ENCODE data around the gene GAS2. TPM values are rescaled to one million over a fixed set of nuclear protein-coding genes. Genes with fewer than 3 reads are reported as not detected.
A peak's percentile ranks its signal among the peaks of the same experiment; 100 is the strongest.
"Not testable (repeated sequence)": the region's sequence is repeated elsewhere in the genome, so short reads cannot be mapped to it uniquely, and the experiment has no call there.

Gene GAS2
- polyA plus RNA-seq, 2 donors: 0.43 to 0.46 TPM

- no peaks in the 10 kb centered on the region for H3K36me3 ChIP-seq (ENCODE audit: control insufficient read depth in 2 of 2, insufficient read depth in 2 of 2, low read length in 1 of 2)
- H3K27me3 ChIP-seq (ENCODE audit: control insufficient read depth in 1 of 2, insufficient read depth in 2 of 2, low read length in 2 of 2): no peaks in the 10 kb centered on the region
- WGBS, 2 donors: 92% methylated on average over 2 of the region's 2 CpGs
These were observed 25.5 kb upstream of the GAS2 start for GRCh38 chr11:22640862-22641261.

GRCh38 chr11:22641559-22641958 lies 24.9 kb upstream of the GAS2 start:
- Histone ChIP-seq H3K27me3 (ENCODE audit: control insufficient read depth in 1 of 2, insufficient read depth in 2 of 2, low read length in 2 of 2) (no peaks in the 10 kb centered on the region), H3K36me3 (ENCODE audit: control insufficient read depth in 2 of 2, insufficient read depth in 2 of 2, low read length in 1 of 2) (no peaks in the 10 kb centered on the region), H3K27ac (ENCODE audit: low read depth in 2 of 2, low read length in 1 of 2) (no peak overlapping the region), H3K4me1 (ENCODE audit: control insufficient read depth in 2 of 2, insufficient read depth in 2 of 2, low read length in 1 of 2) (no peaks in the 10 kb centered on the region), H3K4me3 (ENCODE audit: low read depth in 1 of 2, low read length in 2 of 2) (no peak overlapping the region), H3K9me3 (ENCODE audit: control insufficient read depth in 2 of 2, insufficient read depth in 1 of 2, low read depth in 1 of 2, low read length in 1 of 2) (no peaks in the 10 kb centered on the region)

More at GRCh38 chr11:22640862-22641261, 25.5 kb upstream of the GAS2 start:
- H3K4me1 ChIP-seq (ENCODE audit: control insufficient read depth in 2 of 2, insufficient read depth in 2 of 2, low read length in 1 of 2): no peaks in the 10 kb centered on the region
- no peaks in the 10 kb centered on the region for H3K9me3 ChIP-seq (ENCODE audit: control insufficient read depth in 2 of 2, insufficient read depth in 1 of 2, low read depth in 1 of 2, low read length in 1 of 2)
- no peak overlapping the region for H3K27ac ChIP-seq (ENCODE audit: low read depth in 2 of 2, low read length in 1 of 2)
- H3K4me3 ChIP-seq (ENCODE audit: low read depth in 1 of 2, low read length in 2 of 2): no peak overlapping the region

GRCh38 chr11:22652346-22652745 lies 14.1 kb upstream of the GAS2 start:
- H3K9me3 ChIP-seq (ENCODE audit: control insufficient read depth in 2 of 2, insufficient read depth in 1 of 2, low read depth in 1 of 2, low read length in 1 of 2); H3K36me3 ChIP-seq (ENCODE audit: control insufficient read depth in 2 of 2, insufficient read depth in 2 of 2, low read length in 1 of 2); H3K27ac ChIP-seq (ENCODE audit: low read depth in 2 of 2, low read length in 1 of 2); H3K4me1 ChIP-seq (ENCODE audit: control insufficient read depth in 2 of 2, insufficient read depth in 2 of 2, low read length in 1 of 2); H3K4me3 ChIP-seq (ENCODE audit: low read depth in 1 of 2, low read length in 2 of 2); H3K27me3 ChIP-seq (ENCODE audit: control insufficient read depth in 1 of 2, insufficient read depth in 2 of 2, low read length in 2 of 2): not testable (repeated sequence)
- WGBS, 2 donors: 78 to 80% methylated on average over 14 to 15 of the region's 15 CpGs

DNA sequence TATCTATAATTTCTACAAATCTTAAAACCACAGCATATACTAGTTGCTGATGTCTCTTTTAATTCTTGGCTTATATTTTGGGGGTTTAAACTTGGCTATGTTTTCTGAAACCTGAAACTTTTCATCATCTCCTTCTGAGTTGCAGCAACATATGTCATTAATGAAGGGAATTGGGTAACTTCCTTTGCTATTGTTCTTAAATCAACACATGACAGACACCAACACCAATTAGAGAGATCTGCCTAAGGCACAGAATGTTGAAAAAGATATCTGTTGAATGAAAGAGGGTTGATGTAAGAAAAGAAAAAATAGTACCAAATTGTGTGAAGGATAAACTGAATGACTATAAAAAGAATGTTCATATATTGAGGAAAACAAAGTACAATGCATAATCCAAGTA lies 10.3 kb upstream of the GAS2 start:
- Histone ChIP-seq H3K36me3 (ENCODE audit: control insufficient read depth in 2 of 2, insufficient read depth in 2 of 2, low read length in 1 of 2) (no peaks in the 10 kb centered on the region), H3K27ac (ENCODE audit: low read depth in 2 of 2, low read length in 1 of 2) (no peak overlapping the region), H3K27me3 (ENCODE audit: control insufficient read depth in 1 of 2, insufficient read depth in 2 of 2, low read length in 2 of 2) (no peaks in the 10 kb centered on the region), H3K4me1 (ENCODE audit: control insufficient read depth in 2 of 2, insufficient read depth in 2 of 2, low read length in 1 of 2) (no peaks in the 10 kb centered on the region), H3K4me3 (ENCODE audit: low read depth in 1 of 2, low read length in 2 of 2) (no peak overlapping the region), H3K9me3 (ENCODE audit: control insufficient read depth in 2 of 2, insufficient read depth in 1 of 2, low read depth in 1 of 2, low read length in 1 of 2) (no peaks in the 10 kb centered on the region)

DNA sequence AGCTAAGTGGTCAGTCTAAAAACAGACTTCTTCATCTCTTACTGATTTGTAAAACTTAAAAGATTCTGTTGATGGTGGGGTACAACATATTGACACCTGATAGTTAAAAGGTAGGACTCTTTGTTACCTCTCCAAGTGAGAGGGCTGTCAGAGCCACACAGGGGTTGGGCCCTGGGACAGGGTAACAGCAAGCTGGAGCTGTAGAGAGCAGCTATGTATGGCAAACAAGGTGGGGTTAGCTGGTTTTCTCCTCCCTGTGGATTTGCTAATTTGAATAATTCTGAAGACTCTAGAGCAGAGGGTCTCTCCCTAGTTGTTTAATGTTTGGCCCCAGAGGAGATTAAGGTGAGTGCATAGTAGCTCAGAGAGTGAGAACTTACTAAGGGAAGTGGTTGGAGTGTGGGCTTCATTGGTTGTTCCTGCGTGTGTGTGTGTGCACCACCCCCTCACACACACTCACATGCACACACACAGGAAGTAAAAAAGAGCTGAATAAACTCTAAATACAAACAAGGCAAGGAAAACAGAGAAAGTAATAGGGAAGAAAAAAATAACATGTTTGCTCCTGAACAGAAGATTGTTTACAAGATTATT lies 9.2 kb upstream of the GAS2 start:
- H3K4me3 ChIP-seq (ENCODE audit: low read depth in 1 of 2, low read length in 2 of 2): no peak overlapping the region
- H3K36me3 ChIP-seq (ENCODE audit: control insufficient read depth in 2 of 2, insufficient read depth in 2 of 2, low read length in 1 of 2): no peaks in the 10 kb centered on the region
- H3K27me3 ChIP-seq (ENCODE audit: control insufficient read depth in 1 of 2, insufficient read depth in 2 of 2, low read length in 2 of 2): no peaks in the 10 kb centered on the region
- H3K27ac ChIP-seq (ENCODE audit: low read depth in 2 of 2, low read length in 1 of 2): no peak overlapping the region
- 39 to 69% methylated on average over 1 of the region's 1 CpG for WGBS, 2 donors
- H3K4me1 ChIP-seq (ENCODE audit: control insufficient read depth in 2 of 2, insufficient read depth in 2 of 2, low read length in 1 of 2): no peaks in the 10 kb centered on the region
- H3K9me3 ChIP-seq (ENCODE audit: control insufficient read depth in 2 of 2, insufficient read depth in 1 of 2, low read depth in 1 of 2, low read length in 1 of 2): no peaks in the 10 kb centered on the region

DNA sequence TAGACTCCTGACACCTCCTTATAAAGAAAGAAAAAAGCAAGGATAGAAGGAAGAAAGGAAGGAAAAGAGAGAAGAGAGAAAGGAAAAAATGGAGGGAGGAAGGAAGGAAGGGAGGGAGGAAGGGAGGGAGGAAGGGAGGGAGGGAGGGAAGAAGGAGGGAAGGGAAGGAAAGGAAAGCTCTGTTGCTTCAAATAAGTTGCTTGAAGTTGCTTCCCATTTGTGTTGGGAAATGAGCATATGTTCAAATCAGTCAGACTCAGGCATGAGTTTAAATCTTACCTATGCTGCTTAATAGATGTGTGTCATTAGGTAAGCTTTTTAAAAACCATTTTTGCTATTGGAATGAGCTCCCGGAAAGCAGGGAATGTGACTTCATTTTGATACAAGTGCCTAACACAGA lies 6.6 kb upstream of the GAS2 start:
- Histone ChIP-seq H3K27ac (ENCODE audit: low read depth in 2 of 2, low read length in 1 of 2) (no peak overlapping the region), H3K4me3 (ENCODE audit: low read depth in 1 of 2, low read length in 2 of 2) (no peak overlapping the region), H3K9me3 (ENCODE audit: control insufficient read depth in 2 of 2, insufficient read depth in 1 of 2, low read depth in 1 of 2, low read length in 1 of 2) (no peaks in the 10 kb centered on the region), H3K36me3 (ENCODE audit: control insufficient read depth in 2 of 2, insufficient read depth in 2 of 2, low read length in 1 of 2) (no peaks in the 10 kb centered on the region), H3K27me3 (ENCODE audit: control insufficient read depth in 1 of 2, insufficient read depth in 2 of 2, low read length in 2 of 2) (no peaks in the 10 kb centered on the region), H3K4me1 (ENCODE audit: control insufficient read depth in 2 of 2, insufficient read depth in 2 of 2, low read length in 1 of 2) (no peaks in the 10 kb centered on the region)
- WGBS, 2 donors: 76 to 90% methylated on average over 1 of the region's 1 CpG

- peak overlapping the region; percentile 39 to 56 for H3K4me3 ChIP-seq (ENCODE audit: low read depth in 1 of 2, low read length in 2 of 2)
- H3K9me3 ChIP-seq (ENCODE audit: control insufficient read depth in 2 of 2, insufficient read depth in 1 of 2, low read depth in 1 of 2, low read length in 1 of 2): no peaks in the 10 kb centered on the region
- H3K4me1 ChIP-seq (ENCODE audit: control insufficient read depth in 2 of 2, insufficient read depth in 2 of 2, low read length in 1 of 2): peaks cover 2 to 3% of the 10 kb centered on the region in 2 donors
- 3 to 4% methylated on average over 40 of the region's 40 CpGs for WGBS, 2 donors
- H3K27me3 ChIP-seq (ENCODE audit: control insufficient read depth in 1 of 2, insufficient read depth in 2 of 2, low read length in 2 of 2): peaks cover 0 to 4% of the 10 kb centered on the region in 2 donors
- H3K27ac ChIP-seq (ENCODE audit: low read depth in 2 of 2, low read length in 1 of 2): no peak overlapping the region
- H3K36me3 ChIP-seq (ENCODE audit: control insufficient read depth in 2 of 2, insufficient read depth in 2 of 2, low read length in 1 of 2): no peaks in the 10 kb centered on the region
These were observed 453 bp downstream of the GAS2 start for GRCh38 chr11:22666688-22667439.

GRCh38 chr11:22668005-22668796 lies 1.8 kb downstream of the GAS2 start:
- peaks cover 0 to 4% of the 10 kb centered on the region in 2 donors for H3K27me3 ChIP-seq (ENCODE audit: control insufficient read depth in 1 of 2, insufficient read depth in 2 of 2, low read length in 2 of 2)
- WGBS, 2 donors: 57 to 64% methylated on average over 3 of the region's 3 CpGs

GRCh38 chr11:22669368-22669767 lies 3.0 kb downstream of the GAS2 start:
- Histone ChIP-seq H3K27ac (ENCODE audit: low read depth in 2 of 2, low read length in 1 of 2) (no peak overlapping the region), H3K9me3 (ENCODE audit: control insufficient read depth in 2 of 2, insufficient read depth in 1 of 2, low read depth in 1 of 2, low read length in 1 of 2) (no peaks in the 10 kb centered on the region), H3K27me3 (ENCODE audit: control insufficient read depth in 1 of 2, insufficient read depth in 2 of 2, low read length in 2 of 2) (peaks cover 0 to 4% of the 10 kb centered on the region in 2 donors), H3K4me3 (ENCODE audit: low read depth in 1 of 2, low read length in 2 of 2) (no peak overlapping the region), H3K4me1 (ENCODE audit: control insufficient read depth in 2 of 2, insufficient read depth in 2 of 2, low read length in 1 of 2) (peaks cover 2 to 3% of the 10 kb centered on the region in 2 donors), H3K36me3 (ENCODE audit: control insufficient read depth in 2 of 2, insufficient read depth in 2 of 2, low read length in 1 of 2) (no peaks in the 10 kb centered on the region)
- 93 to 96% methylated on average over 2 of the region's 2 CpGs for WGBS, 2 donors

More at GRCh38 chr11:22668005-22668796, 1.8 kb downstream of the GAS2 start:
- Histone ChIP-seq H3K27ac (ENCODE audit: low read depth in 2 of 2, low read length in 1 of 2) (no peak overlapping the region), H3K4me1 (ENCODE audit: control insufficient read depth in 2 of 2, insufficient read depth in 2 of 2, low read length in 1 of 2) (peaks cover 2 to 3% of the 10 kb centered on the region in 2 donors), H3K4me3 (ENCODE audit: low read depth in 1 of 2, low read length in 2 of 2) (no peak overlapping the region), H3K9me3 (ENCODE audit: control insufficient read depth in 2 of 2, insufficient read depth in 1 of 2, low read depth in 1 of 2, low read length in 1 of 2) (no peaks in the 10 kb centered on the region), H3K36me3 (ENCODE audit: control insufficient read depth in 2 of 2, insufficient read depth in 2 of 2, low read length in 1 of 2) (no peaks in the 10 kb centered on the region)

All from esophagus (tissue), 2 donors.